Measurements from ENCODE around the gene CLEC10A.
"Not testable (repeated sequence)": the region's sequence is repeated elsewhere in the genome, so short reads cannot be mapped to it uniquely, and the experiment has no call there.

Gene CLEC10A

GRCh38 chr17:7079581-7080455, at the start of gene CLEC10A:
Gene CLEC10A (minus strand): TSS chr17:7080251. CDS start chr17:7078812, 1,439 bp downstream.
- no peak for DNase-seq

DNA sequence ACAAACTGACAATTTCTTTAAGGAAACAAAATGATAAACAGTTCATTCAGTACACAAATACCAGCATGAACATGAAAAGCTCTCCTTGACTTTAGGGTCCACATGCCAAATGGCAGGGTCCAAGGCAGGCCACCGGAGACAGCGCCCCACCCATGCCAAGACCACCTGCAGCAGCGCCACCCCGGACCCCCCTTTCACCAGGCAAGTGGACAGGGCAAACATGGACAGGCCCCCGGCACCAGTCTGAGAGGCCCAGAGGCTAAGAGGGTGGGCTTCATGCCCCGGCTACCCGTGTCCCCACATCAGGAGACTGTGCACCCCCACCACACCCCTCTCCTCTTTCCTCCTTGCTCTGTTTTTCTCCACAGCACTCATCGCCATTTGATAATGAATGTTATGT, 49.3 kb upstream of the CLEC10A start:
- no peak for DNase-seq

- DNase-seq: no peak
These were observed 48.1 kb upstream of the CLEC10A start for GRCh38 chr17:7128160-7128559.

DNA sequence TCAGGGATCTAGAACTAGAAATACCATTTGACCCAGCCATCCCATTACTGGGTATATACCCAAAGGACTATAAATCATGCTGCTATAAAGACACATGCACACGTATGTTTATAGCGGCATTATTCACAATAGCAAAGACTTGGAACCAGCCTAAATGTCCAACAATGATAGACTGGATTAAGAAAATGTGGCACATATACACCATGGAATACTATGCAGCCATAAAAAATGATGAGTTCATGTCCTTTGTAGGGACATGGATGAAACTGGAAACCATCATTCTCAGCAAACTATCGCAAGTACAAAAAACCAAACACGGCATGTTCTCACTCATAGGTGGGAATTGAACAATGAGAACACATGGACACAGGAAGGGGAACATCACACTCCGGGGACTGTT, 47.5 kb upstream of the CLEC10A start:
- not testable (repeated sequence) for DNase-seq

DNA sequence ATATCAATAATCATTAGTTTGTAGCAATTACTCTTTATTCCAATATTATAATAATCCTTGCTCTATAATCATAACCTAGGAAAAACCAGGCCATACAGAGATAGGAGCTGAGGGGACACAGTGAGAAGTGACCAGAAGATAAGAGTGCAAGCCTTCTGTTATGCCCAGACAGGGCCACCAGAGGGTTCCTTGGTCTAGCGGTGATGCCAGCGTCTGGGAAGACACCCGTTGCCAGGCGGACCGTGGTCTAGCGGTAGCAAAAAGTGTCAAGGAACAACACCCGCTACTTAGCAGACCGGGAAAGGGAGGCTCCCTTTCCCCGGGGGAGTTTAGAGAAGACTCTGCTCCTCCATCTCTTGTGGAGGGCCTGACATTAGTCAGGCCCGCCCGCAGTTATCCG, 46.3 kb upstream of the CLEC10A start:
- not testable (repeated sequence) for DNase-seq

DNA sequence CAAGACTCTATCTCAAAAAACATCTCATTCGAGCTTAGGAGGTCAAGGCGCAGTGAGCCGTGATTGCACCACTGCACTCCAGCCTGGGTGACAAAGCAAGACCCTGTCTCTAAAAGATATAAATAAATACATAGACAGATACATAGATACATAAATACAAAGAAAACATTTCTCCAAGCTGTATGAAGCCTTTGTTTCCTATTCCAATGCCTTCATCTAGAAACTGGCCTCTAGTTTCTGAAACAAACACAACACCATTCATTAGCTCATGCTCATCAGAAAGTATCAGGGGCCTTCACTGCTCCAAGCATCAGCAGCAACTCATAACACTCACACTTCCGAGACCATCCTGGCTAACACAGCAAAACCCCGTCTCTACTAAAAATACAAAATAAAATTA, 44.9 kb upstream of the CLEC10A start:
- no peak for DNase-seq

DNA sequence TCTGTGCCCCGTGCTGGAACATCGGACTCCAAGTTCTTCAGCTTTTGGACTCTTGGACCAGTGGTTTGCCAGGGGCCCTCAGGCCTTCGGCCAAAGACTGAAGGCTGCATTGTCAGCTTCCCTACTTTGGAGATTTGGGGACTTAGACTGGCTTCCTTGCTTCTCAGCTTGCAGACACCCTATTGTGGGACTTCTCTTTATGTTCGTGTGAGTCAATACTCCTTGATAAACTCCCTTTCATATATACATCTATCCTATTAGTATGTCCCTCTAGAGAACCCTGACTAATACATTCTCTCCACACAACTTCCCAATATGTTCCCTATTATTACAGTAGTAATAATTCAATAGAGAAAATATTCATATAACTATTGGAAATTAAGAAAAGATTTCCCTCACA, 43.8 kb upstream of the CLEC10A start:
- DNase-seq: no peak

- DNase-seq: no peak
These were observed 42.3 kb upstream of the CLEC10A start for GRCh38 chr17:7122381-7122780.

- DNase-seq: not testable (repeated sequence)
These were observed 40.6 kb upstream of the CLEC10A start for GRCh38 chr17:7120635-7121034.

- no peak for DNase-seq
These were observed 40.1 kb upstream of the CLEC10A start for GRCh38 chr17:7120123-7120522.

DNA sequence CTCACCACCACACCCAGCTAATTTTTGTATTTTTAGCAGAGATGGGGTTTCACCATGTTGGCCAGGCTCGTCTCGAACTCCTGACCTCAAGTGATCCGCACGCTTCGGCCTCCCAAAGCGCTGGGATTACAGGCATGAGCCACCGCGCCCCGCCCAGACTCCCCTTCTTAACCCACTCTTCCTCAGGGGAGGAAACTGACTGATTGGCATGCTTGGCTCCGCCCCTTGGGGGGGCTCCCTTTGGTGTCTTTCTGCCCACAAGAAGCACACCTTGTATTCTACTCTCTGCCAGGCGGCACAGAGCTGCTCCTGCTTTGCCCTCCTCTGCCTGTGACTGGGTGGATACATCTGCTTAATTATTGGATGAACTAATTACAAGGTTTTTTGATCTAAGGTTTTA, 39.3 kb upstream of the CLEC10A start:
- DNase-seq: no peak

DNA sequence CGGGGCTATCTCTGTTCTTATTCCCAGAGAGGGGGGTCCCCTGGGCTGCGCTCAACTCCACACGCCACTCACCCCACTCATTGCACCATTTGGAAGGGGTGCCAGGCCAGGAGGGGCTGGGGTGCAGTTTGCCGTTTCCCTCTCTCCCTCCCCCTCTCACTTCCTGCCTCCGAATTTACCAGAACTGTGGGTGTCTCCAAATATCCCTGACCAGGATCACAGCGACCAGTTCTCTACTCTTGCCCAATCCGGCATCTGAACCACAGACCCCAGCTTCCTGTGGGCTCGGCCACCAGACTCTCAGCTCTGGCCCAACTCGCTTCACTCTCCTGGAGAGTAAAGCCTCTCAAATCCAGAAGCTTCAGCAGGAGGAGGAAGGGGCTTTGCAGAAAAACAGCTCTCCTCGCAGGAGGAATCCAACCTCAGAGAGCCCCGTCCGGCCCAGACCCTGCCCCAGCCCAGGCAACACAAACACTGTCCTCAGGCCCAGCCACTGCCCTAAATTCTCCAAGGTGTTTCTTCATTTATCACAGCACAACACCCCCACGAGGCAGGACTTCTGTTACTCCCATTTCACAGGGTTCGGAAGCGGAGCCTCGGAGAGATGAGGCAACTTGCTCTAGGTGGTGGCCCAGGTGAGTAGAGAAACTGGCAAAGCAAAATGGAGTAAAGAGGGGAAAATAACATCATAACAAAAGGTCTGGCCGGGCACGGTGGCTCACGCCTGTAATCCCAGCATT, 35.0 kb upstream of the CLEC10A start:
- no peak for DNase-seq

DNA sequence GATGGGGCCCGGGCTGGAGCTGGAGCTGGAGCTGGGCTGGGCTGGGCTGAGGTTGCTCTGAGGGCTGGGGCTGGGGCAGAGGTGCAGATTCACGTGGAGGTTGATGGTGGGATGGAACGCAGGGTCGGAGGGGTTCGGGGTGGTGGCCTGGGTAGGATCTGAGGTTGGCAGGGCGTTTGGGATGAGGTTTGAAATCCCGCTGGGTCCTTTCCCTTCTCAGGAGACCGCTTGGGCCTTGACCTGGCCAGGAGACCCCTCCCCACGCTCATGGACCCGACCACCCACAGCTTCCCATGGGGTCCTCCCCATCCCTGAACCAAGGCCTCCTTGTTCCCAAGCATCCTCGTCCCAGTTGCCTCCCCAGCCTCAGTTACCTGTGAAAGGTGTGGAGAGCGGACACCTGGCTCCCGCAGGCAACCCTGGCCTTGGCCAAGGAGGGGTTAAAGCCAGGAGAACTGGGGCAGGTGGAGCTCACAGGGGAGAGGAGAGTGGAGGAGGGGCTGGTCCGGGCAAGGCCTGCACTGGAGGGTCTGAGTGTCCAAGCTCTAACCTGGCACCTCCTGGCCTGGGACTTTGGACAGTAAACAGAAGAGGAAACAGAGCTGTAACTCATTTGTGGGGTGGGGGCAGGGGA, 34.3 kb upstream of the CLEC10A start, which contains the start of gene ASGR2:
ASGR2 (minus strand) TSS at position 582 of the 634 bp plus-strand sequence. CDS start 582 bp downstream, outside the sequence.
- no peak for DNase-seq

- no peak for DNase-seq
These were observed 33.4 kb upstream of the CLEC10A start for GRCh38 chr17:7113273-7114071.

DNA sequence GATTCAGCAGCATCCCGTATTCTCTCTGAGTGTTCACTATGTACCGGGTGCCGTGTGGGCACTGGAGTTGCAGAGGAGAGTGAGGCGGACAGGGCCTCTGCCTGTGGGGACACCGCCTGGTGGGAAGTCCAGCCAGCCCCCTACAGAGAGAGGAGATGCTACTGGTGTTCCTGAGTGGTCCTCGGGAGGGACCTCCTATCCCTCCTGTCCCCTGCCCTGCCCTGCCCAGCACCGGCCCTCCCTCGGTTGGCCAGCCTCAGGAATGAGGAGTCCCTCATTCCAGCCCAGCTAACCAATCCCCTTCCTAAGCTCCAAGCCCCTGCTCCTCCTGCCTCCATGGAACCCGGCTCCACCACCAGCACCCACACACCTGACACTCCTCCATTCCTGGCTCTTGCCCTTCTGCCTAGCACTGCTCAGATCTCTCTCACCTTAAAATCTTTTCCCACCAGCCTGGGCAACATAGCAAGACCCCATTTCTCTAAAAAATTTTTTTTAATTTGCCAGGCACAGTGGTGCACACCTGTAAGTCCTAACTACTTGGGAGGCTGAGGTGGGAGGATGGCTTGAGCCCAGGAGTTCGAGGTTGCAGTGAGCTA, 32.6 kb upstream of the CLEC10A start:
- DNase-seq: no peak

DNA sequence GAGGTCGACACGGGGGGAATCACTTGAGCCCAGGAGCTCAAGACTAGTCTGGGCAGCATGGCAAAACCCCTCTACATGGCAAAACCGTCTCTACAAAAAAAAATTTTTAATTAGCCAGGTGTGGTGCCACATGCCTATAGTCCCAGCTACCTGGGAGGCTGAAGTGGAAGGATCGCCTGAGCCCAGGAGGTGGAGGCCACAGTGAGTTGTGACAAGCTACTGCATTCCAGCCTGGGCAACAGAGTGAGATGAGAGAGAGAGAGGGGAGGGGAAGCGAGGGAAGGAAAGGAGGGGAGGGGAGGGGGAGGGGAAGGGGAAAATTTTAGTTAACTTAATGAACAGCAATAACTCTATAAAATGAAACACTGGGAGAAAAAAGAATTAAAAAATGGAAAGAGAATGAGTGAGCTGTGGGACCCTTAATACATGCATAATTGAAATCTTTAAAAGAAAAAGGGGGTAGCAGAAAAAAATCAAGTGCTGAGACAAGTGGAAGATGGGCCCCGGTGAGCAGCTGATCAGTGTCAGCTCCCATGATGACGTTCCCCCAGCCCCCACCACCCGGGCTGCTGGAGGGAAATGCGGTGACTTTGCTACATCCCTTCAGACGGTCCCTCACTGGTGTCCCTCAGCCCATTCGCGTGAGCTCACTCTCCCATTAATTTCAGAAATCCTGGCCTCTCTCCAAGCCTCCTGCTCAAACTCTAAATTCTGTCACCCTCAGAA, 31.9 kb upstream of the CLEC10A start:
- DNase-seq: no peak

GRCh38 chr17:7110617-7111306, 30.7 kb upstream of the CLEC10A start:
- no peak for DNase-seq

DNA sequence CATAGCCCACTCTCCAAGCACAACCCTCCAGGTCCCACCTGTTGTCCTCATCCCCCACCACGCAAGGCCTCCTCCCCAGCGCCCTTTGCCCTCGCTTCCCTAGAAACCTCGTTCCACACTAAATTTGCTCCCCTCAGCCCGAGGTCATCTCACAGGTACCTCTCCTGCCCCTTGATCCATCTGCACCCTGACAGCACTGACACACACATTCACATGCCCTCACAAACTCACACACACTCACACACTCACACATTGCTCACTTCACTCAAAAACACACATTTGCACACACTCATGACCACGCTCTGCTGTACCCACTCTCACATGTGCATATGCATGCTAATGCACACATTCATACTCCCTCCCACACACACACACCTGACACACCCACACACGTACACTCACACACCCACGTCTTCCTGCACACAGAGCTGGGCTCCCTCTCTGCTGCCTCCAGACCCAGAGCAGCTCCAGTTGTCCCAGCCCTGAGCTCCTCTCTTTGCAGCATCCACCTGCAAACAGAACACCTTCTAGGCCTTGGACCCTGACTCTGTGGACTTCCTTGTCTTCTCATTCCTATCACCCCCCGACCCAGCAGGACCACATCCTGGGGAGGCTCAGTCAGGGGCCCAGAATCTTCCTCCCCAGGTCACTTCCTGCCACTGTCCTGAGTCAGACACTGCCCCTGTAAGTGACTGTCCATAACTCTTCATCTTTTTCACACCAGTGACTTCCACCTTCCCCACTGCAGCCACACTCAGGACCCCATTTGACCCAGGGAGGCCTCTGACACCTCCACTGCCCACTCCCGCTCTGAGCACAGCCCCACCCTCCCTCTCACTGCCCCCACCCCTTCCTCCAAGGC, 29.6 kb upstream of the CLEC10A start:
- no peak for DNase-seq

DNA sequence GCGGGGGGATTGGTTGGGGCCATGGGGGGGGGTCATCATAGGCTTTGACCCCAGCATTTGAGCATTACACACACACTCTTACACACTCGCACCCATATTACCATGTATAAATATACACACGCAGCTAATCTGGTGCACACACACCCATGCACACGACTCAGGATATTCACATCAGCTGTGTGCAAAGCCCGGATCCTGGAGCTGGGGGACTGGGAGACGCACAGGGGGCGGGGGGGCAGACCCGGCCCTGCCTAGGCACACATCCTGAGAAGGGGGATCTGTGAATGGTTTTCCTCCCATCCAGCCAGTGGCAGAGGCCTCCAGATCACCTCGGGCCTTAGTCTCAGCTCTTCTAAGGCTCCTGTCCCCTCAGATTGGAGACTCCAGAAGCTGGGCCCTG, 28.9 kb upstream of the CLEC10A start:
- DNase-seq: no peak

- DNase-seq: no peak
These were observed 28.5 kb upstream of the CLEC10A start for GRCh38 chr17:7108560-7108925.
